Measurements from ENCODE around the gene PNLIPRP2.

DNA sequence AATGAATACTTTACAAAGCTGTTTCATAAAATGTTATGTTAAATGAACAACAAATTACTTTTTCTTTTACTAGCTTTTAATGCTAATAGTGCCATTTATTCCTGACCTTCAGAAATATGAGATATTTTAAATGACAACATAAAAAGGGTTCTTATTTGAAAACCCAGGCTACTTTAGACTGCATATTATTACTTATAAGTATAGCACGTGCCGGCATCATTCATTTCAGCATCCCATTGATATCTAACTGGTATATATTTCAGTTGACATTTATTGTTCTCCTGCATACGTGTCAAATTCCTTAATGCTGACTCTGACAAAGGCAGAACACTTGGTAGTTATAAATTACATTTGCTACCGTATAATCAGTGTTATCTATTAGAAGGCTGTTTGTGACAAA lies 35.3 kb downstream of the PNLIPRP2 start:
- TF ChIP-seq, protein P1, sequence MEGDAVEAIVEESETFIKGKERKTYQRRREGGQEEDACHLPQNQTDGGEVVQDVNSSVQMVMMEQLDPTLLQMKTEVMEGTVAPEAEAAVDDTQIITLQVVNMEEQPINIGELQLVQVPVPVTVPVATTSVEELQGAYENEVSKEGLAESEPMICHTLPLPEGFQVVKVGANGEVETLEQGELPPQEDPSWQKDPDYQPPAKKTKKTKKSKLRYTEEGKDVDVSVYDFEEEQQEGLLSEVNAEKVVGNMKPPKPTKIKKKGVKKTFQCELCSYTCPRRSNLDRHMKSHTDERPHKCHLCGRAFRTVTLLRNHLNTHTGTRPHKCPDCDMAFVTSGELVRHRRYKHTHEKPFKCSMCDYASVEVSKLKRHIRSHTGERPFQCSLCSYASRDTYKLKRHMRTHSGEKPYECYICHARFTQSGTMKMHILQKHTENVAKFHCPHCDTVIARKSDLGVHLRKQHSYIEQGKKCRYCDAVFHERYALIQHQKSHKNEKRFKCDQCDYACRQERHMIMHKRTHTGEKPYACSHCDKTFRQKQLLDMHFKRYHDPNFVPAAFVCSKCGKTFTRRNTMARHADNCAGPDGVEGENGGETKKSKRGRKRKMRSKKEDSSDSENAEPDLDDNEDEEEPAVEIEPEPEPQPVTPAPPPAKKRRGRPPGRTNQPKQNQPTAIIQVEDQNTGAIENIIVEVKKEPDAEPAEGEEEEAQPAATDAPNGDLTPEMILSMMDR (IDR thresholded peaks at IDR 0.05; ENCODE audit: control extremely low read depth in 1 of 3, insufficient read depth in 1 of 3, low read depth in 1 of 3, low read length in 3 of 3): no peak
- TF ChIP-seq KDM1A (IDR thresholded peaks at IDR 0.05; ENCODE audit: borderline replicate concordance, low read length): no peak
- TF ChIP-seq EP300 (IDR thresholded peaks at IDR 0.05; ENCODE audit: borderline replicate concordance in 1 of 2, low read depth in 2 of 2, low read length in 2 of 2): no peak
- TF ChIP-seq USF2 (IDR thresholded peaks at IDR 0.05; ENCODE audit: low read length): no peak
- no peak for TF ChIP-seq MAFK (IDR thresholded peaks at IDR 0.05; ENCODE audit: low read depth, low read length)
- no peak for TF ChIP-seq POLR2AphosphoS5 (IDR thresholded peaks at IDR 0.05; ENCODE audit: low read depth, low read length)
- TF ChIP-seq EZH2 (IDR thresholded peaks at IDR 0.05; ENCODE audit: low read depth, low read length, severe bottlenecking): no peak
- TF ChIP-seq MAX (IDR thresholded peaks at IDR 0.05): no peak
- no peak for TF ChIP-seq FOSL1 (IDR thresholded peaks at IDR 0.05; ENCODE audit: insufficient read depth, low read depth, low read length)
- no peak for TF ChIP-seq RAD21 (IDR thresholded peaks at IDR 0.05 in 1 of 2, conservative IDR thresholded peaks at IDR 0.05 in 1 of 2; ENCODE audit: low read depth in 2 of 2, low read length in 2 of 2)
- TF ChIP-seq POLR2A (IDR thresholded peaks at IDR 0.05; ENCODE audit: control extremely low read depth in 1 of 2, low read depth in 2 of 2, low read length in 2 of 2): no peak
- TF ChIP-seq BCL11A (IDR thresholded peaks at IDR 0.05; ENCODE audit: low read depth in 2 of 2, low read length in 2 of 2): no peak
